Urothelium cell line (cell line): ENCODE measurements around the gene PAPPA.

ENCODE experiments used
- DNase-seq: peaks from one replicate; pipeline ENCODE4 v3.0.0; 2011; ENCODE audit warnings: low spot score, mixed read lengths
- FAIRE-seq: peaks from 2 replicates; lab custom pipeline; 2011; peaks lifted over from hg19 to GRCh38; lab: Jason Lieb, UNC

Gene PAPPA

GRCh38 chr9:116372081-116372673 lies 218.6 kb downstream of the PAPPA start:
- FAIRE-seq (no peak), DNase-seq (no peak)

- FAIRE-seq = no peak
- DNase-seq = no peak
Observed at GRCh38 chr9:116372786-116373185, 219.2 kb downstream of the PAPPA start.

DNA sequence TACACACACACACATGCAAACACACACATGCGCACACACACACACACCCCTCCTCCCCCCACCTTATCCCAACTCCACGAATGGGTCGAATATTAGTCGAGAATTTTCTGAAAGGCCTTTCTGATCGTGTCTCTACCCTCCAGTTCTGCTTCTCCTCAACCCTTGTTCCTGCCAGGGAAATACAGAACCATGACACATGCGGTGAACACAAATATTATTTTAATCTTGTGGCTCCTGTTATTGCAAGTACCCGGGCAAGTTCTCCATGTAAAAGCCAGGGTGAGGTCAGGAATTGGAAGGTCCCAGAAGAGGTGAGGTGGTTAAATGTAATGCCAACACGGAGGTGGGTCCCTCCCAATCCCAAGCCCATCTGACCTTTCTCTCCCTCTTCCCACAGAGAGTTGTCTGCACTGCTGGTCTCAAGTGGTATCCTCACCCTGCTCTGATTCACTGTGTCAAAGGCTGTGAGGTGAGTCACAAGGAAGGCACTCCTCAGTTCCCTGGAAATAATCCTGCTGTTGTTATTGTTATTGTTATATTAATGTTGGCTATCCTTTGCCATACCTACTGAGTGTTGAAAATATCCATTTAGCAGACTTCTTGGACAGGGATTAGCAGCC lies 223.7 kb downstream of the PAPPA start:
- no peak for FAIRE-seq
- DNase-seq = peak; percentile 78

- FAIRE-seq = no peak
- DNase-seq = no peak
Observed at GRCh38 chr9:116378873-116379272, 225.3 kb downstream of the PAPPA start.

GRCh38 chr9:116379821-116380220 lies 226.2 kb downstream of the PAPPA start:
- FAIRE-seq (no peak), DNase-seq (no peak)

DNA sequence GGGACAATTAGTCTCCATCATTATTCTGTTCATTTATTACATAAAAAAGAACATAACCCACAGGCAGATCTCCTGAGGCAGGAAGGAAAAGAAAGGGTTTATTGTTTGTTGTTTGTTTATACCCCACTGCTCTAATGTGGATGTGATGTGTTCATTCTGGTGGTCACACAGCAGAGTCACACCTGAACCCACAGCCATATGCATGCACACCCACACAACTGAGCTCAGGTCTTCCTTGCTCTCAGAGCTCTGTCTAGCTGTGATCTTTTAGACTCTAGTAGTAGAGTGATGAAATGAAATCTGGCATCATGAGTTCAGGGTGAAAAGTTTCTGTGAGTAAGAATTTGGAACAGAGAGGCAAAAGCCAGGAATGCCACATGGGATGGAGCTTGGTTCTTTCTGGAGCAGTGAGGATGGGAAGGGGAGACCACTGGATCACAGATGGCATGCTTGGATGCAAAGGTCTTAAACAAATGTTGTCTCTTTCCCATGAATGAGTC lies 227.0 kb downstream of the PAPPA start:
- FAIRE-seq (no peak), DNase-seq (no peak)

GRCh38 chr9:116381350-116381749 lies 227.8 kb downstream of the PAPPA start:
- FAIRE-seq (no peak), DNase-seq (no peak)

- no peak for DNase-seq
- FAIRE-seq = no peak
Observed at GRCh38 chr9:116382053-116382452, 228.5 kb downstream of the PAPPA start.

DNA sequence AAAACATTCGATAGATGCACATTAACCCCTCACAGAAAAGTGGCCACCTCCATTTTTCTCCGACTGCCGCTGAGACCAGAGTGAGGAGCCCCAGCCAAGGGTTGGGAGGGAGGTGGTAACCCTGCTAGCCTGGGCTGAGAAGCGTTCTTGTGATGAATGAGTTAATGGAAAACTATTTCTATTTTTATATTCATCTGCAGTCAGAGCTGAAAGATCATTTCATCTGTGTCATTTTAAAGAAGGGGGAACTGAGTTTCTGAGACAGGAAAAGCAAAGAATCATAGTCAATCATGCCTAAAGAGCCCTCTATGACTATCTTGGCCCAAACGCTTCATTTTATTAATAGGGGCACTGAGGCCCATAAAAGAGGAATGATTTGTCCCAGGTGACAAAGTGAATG lies 229.5 kb downstream of the PAPPA start:
- no peak for FAIRE-seq

GRCh38 chr9:116383936-116384335 lies 230.3 kb downstream of the PAPPA start:
- DNase-seq (no peak), FAIRE-seq (no peak)

More for the DNA sequence above, 229.5 kb downstream of the PAPPA start:
- DNase-seq = no peak

- DNase-seq (no peak), FAIRE-seq (no peak)
Observed at GRCh38 chr9:116387934-116388698, 234.5 kb downstream of the PAPPA start.

- FAIRE-seq (no peak), DNase-seq (no peak)
Observed at GRCh38 chr9:116389541-116390302, 236.1 kb downstream of the PAPPA start.

DNA sequence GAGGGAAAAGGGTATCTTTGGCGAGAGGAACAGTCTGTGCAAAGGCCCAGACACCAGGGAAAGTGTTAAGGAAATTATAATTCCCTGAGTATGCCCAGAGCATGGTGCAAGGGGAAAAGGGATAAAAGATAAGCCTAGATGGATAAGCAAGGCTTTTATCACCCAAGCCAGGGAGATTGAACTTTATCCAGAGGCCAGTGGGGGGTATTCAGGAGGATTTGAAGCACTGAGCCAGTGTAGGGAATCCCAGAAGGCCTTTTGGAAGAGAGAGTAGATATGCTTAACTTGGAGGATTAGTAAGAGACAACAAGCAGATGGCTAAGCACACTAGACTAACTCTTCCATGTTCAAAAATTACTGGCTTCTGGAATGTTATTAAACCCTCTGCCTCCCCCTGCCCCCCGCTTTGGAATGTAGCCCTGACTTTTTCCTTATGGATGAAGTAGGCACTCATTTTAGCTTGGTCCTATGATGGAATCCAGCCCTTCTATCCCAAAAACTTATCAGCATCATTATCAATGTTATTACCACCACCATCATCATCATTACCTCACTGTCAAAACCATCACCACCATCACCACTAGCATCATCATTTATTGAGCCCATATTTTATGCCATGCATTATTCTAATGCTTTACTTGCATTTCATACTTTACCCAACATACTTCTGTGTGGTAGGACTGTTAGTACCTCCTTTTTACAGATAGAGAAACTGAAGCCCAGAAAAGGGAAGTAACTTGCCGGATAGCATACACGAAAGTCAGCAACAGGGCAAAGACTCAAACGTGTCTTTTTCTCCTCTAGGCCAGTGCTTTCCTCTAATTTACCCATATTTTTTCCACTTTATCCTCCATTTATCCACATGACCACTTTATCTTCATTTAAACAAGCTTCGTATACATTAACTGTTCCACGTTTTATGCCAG lies 237.0 kb downstream of the PAPPA start:
- FAIRE-seq (no peak), DNase-seq (no peak)

GRCh38 chr9:116391306-116391900 lies 237.8 kb downstream of the PAPPA start:
- FAIRE-seq (no peak), DNase-seq (no peak)

DNA sequence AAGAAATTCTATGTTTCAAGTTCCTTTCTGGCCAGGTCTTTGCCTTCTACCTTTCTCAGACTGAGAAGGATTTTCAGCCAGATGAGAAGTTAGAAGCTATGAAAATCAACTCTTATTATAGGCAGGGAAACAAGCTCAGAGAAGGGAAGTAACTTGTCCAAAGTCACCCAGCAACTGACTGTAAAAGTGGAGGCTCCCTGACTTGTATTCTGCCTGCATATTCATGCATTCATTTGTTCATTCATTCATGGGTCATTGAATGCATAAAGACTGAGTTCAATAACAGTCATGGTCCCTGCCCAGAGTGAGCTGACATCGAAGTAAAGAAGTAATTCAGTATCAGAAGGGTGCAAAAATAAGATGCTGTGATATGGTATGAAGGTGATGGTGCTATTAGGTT lies 239.6 kb downstream of the PAPPA start:
- DNase-seq (no peak), FAIRE-seq (no peak)

- FAIRE-seq (no peak), DNase-seq (no peak)
Observed at GRCh38 chr9:116394070-116394469, 240.5 kb downstream of the PAPPA start.

GRCh38 chr9:116394894-116395698 lies 241.5 kb downstream of the PAPPA start:
- DNase-seq (no peak), FAIRE-seq (no peak)

DNA sequence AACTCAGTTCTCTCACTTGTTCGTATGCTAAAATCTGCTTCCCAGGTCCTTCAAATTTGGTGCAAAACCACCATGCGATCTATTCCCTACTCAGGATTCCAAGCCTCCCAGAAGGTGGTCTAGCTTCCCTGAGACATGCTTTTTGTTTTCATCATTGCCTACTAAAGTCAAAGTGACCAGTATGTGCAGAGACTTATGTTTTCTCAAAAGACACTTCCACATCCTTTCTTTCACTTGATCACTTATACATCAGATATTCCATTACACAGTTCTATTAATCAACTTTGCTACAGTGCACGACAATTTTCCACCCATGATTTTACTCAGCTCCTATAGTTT lies 242.1 kb downstream of the PAPPA start:
- DNase-seq (no peak), FAIRE-seq (no peak)

- DNase-seq (no peak), FAIRE-seq (no peak)
Observed at GRCh38 chr9:116403171-116403570, 249.6 kb downstream of the PAPPA start.
